ENCODE data around the gene CTNS.

Gene CTNS

GRCh38 chr17:3636154-3636907 is at the start of gene CTNS, which contains the start of gene SHPK:
Gene CTNS, plus strand, starts transcription at chr17:3636760. Its CDS starts 3,447 bp downstream, at chr17:3640207.
Gene SHPK, minus strand, starts transcription at chr17:3636250. Its CDS starts 31 bp downstream, at chr17:3636219.
- peak; percentile 94 for DNase-seq

GRCh38 chr17:3589784-3590183 is 46.8 kb upstream of the CTNS start:
- DNase-seq: no peak

- no peak for DNase-seq
Observed at GRCh38 chr17:3590231-3590630, 46.3 kb upstream of the CTNS start.

GRCh38 chr17:3590768-3591167 is 45.8 kb upstream of the CTNS start:
- no peak for DNase-seq

GRCh38 chr17:3592216-3592860 is 44.2 kb upstream of the CTNS start:
- DNase-seq: no peak

- DNase-seq: no peak
Observed at GRCh38 chr17:3593384-3593783, 43.2 kb upstream of the CTNS start.

- no peak for DNase-seq
Observed at GRCh38 chr17:3594051-3594800, 42.3 kb upstream of the CTNS start.

- no peak for DNase-seq
Observed at GRCh38 chr17:3594976-3595375, 41.6 kb upstream of the CTNS start.

GRCh38 chr17:3596804-3597464 is 39.6 kb upstream of the CTNS start:
- no peak for DNase-seq

GRCh38 chr17:3598078-3598477 is 38.5 kb upstream of the CTNS start:
- no peak for DNase-seq

- DNase-seq: no peak
Observed at GRCh38 chr17:3600529-3601205, 35.9 kb upstream of the CTNS start.

GRCh38 chr17:3602499-3602898 is 34.1 kb upstream of the CTNS start:
- no peak for DNase-seq

GRCh38 chr17:3603119-3603869 is 33.3 kb upstream of the CTNS start:
- DNase-seq: no peak

GRCh38 chr17:3603870-3604259 is 32.7 kb upstream of the CTNS start:
- DNase-seq: no peak

GRCh38 chr17:3609689-3610088 is 26.9 kb upstream of the CTNS start:
- DNase-seq: no peak

GRCh38 chr17:3610523-3610922 is 26.0 kb upstream of the CTNS start:
- no peak for DNase-seq

GRCh38 chr17:3613124-3613523 is 23.4 kb upstream of the CTNS start:
- DNase-seq: no peak

GRCh38 chr17:3615160-3615870 is 21.2 kb upstream of the CTNS start:
- no peak for DNase-seq

- DNase-seq: no peak
Observed at GRCh38 chr17:3621146-3621720, 15.3 kb upstream of the CTNS start.

- DNase-seq: no peak
Observed at GRCh38 chr17:3622977-3623594, 13.5 kb upstream of the CTNS start.

Measured in CD4-positive, alpha-beta T cell treated with Interferon gamma for 1 hour (primary cell).